ENCODE measurements around the gene NOL8.
A peak's percentile ranks its signal among the peaks of the same experiment; 100 is the strongest.

The NOL8 gene

DNA sequence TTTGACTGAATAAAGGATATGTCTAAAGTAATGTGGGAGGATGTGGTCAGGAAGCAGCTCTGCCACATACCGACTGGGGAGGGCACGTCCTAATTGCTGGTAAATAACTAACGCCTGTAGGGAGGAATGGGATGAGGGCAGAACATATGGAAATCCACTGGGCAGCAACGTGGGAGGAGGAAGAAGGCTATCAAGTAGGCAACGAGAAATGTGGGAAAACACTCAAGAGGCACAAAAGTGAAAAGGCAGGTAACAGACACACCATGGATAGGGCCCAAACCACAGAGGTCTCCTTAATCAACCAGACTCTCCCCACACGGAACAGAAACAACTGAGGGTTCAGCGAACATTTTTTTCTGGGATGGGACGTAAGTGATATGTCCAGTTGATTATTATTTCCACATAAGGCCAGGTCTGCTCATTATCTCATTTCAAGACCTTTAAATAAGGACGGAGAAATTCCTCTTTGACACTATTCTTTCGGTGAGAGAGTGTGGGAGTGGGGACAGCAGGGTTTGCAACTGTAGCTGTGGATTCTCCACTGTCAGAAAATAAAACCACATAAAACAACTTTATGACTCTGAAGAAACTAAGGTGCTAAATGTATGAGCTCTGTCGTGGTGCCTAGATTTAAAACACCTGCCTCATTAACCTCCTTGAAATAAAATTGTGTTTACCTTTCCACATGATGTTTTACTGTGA, 48.7 kb downstream of the NOL8 start:
- no peak overlapping the region for H3K27ac ChIP-seq
- DNase-seq (ENCODE audit: low read depth, low spot score), result no peak

GRCh38 chr9:92275541-92275940, 49.6 kb downstream of the NOL8 start:
- no peak for DNase-seq (ENCODE audit: low read depth, low spot score)
- H3K27ac ChIP-seq, result no peak overlapping the region

GRCh38 chr9:92270511-92270910, 54.6 kb downstream of the NOL8 start:
- no peak overlapping the region for H3K27ac ChIP-seq
- no peak for DNase-seq (ENCODE audit: low read depth, low spot score)

DNA sequence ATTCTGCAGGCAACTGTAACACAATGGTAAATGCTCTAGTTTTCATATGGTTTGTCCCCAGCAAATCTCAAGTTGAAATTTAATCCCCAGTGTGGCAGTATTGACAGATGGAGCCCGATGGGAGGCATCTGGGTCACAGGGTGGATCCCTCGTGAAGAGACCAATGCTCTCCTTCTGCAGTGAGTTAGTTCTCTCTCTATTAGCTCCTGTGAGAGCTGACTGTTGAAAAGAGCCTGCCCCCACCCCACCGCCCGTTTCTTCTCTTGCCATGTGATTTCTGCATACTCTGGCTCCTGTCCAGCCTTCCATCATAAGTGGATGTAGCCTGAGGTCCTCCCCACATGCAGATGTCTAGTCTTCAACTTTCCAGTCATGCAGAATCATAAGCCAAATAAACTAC, 58.7 kb downstream of the NOL8 start:
- DNase-seq (ENCODE audit: low read depth, low spot score), result no peak
- H3K27ac ChIP-seq, result no peak overlapping the region

GRCh38 chr9:92265154-92265553, 60.0 kb downstream of the NOL8 start:
- DNase-seq (ENCODE audit: low read depth, low spot score), result no peak
- H3K27ac ChIP-seq, result peak overlapping the region; percentile 9

- H3K27ac ChIP-seq, result no peak overlapping the region
- no peak for DNase-seq (ENCODE audit: low read depth, low spot score)
Measured at GRCh38 chr9:92263131-92263530, 62.0 kb downstream of the NOL8 start.

DNA sequence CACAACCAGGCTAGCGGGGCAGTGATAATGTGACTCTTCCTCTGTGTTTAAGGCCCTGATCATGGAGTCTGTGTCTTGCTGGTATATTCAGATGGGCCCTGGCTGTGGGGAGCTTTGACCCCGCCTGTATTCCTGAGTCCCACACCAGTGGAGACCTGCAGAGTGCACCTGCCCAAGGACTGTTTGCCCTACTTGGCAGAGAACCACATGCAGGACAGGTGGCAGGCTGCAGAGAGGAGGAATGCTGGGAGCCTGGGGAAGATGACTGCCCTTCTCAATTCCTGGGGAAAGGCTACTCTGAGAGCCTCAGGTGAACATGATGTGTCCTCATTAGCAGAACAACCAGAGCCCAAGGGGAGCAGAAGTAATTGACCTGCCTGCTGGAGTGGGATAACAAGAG, 67.8 kb downstream of the NOL8 start:
- DNase-seq (ENCODE audit: low read depth, low spot score), result no peak
- H3K27ac ChIP-seq, result no peak overlapping the region

DNA sequence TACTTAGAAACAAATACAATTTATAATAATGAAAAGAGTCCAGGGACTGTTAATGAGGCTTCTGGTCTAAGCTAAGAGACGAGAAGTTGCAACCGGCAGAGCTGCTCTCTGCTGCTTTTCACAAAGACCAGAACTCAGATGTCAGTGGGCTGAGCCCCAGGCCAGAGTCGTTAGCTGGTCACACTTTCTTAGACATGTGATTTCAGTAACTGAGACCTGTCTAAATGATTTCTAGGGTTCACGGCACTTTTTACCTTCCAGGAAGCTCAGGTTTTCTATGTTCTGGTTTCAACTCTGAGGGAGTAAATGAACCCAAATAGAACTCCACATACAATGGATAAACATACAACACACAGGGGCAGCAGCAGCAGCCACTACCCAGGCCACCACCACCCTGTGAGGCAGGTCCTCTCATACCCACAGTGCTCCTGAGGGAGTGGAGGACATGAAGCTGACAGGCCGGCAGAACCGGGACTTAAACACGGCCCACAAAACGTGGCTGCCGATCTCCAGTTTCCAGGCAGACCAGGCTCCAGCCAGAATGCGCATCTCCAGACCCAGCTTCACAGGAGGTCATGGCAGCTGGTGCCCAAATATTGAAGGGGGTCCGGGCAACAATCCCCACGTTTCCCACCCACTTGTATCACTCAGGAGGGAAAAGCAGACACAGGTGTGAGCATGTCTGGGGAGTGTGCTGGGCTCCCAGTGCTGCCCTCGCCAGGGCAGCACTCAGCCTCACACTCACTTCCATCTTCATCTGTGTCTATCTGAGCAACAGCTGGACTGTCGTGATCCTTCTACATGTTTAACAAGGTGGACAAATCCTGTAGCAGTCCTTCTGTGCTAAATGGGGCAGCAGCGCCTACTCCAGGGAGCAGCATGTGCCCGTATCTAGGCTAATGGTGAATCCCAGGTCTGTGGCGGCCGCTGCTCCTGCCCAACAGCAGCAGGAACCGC, 70.5 kb downstream of the NOL8 start:
- H3K27ac ChIP-seq, result no peak overlapping the region

GRCh38 chr9:92253656-92254055, 71.5 kb downstream of the NOL8 start:
- no peak for DNase-seq (ENCODE audit: low read depth, low spot score)
- no peak overlapping the region for H3K27ac ChIP-seq

More for the DNA sequence above, 70.5 kb downstream of the NOL8 start:
- no peak for DNase-seq (ENCODE audit: low read depth, low spot score)

- H3K27ac ChIP-seq, result no peak overlapping the region
- no peak for DNase-seq (ENCODE audit: low read depth, low spot score)
Measured at GRCh38 chr9:92247981-92248380, 77.2 kb downstream of the NOL8 start.
